PC-9 (cell line): Measurements from ENCODE around the gene SLC43A3.

Source experiments
- EZH2 ChIP-seq: fragments of 200-600 bp; sonication (generic); IDR thresholded peaks from 2 replicates; pipeline ENCODE4 v1.8.0; 2017; ENCODE audit warnings: antibody characterized with exemption, low read depth
- TF ChIP-seq, protein P1 (sequence below): fragments of 200-600 bp; sonication (generic); conservative IDR thresholded peaks from 2 replicates; pipeline ENCODE4 v1.6.1; 2017; ENCODE audit warnings: mixed run types, antibody characterized with exemption, mild to moderate bottlenecking, moderate library complexity

DNA sequence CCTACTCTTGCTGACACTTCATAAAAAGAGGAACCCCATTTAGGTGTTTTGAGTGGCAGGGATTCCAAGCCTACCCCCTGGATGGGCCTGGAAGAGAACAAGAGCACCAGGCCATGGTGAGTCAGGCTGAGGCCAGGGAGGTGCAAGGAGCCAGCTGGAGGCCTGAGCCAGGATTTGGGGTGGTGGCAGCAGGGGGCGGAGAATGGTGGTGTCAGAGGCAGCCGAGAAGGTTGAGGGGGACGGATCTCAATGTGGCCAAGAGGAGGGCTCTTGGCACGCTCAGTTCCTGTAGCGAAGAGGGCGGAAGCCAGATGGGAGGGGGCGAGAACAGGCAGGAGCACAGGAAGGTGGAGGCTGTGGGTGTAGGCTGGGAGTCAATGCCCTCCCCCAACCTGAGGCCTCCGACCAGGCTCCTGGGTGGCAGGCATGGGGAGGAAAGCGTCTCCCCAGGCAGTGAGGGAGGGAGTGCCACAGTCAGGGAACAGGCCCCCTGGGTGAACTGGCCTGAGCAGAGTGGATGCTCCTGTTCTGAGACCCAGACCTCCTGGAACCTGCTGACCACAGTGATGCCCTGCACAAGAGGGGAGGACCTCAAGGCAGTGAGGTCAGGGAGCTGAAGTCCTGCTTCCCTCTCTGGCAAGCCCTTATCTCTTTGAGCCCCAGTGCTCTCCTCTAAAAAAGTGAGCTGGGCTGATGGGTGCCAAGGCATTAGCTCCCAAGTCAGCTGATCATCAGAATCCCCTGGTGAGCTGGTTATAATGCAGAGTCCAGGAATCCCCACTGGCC lies 47.3 kb upstream of the SLC43A3 start:
- TF ChIP-seq, protein P1, sequence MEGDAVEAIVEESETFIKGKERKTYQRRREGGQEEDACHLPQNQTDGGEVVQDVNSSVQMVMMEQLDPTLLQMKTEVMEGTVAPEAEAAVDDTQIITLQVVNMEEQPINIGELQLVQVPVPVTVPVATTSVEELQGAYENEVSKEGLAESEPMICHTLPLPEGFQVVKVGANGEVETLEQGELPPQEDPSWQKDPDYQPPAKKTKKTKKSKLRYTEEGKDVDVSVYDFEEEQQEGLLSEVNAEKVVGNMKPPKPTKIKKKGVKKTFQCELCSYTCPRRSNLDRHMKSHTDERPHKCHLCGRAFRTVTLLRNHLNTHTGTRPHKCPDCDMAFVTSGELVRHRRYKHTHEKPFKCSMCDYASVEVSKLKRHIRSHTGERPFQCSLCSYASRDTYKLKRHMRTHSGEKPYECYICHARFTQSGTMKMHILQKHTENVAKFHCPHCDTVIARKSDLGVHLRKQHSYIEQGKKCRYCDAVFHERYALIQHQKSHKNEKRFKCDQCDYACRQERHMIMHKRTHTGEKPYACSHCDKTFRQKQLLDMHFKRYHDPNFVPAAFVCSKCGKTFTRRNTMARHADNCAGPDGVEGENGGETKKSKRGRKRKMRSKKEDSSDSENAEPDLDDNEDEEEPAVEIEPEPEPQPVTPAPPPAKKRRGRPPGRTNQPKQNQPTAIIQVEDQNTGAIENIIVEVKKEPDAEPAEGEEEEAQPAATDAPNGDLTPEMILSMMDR = no peak
- no peak for TF ChIP-seq EZH2
